Stimulated activated CD4-positive, alpha-beta T cell treated with anti-CD3 and anti-CD28 coated beads, Interleukin-1b, Interleukin-23, amount 100 ng/mL, for 4 hours (primary cell): ENCODE data around the gene TM6SF1.

ENCODE experiments used
- DNase-seq, 2 donors: peaks; one replicate each; pipeline ENCODE4 v3.0.0-alpha.2; 2020; ENCODE audit warnings: low read depth in 2 of 2

The TM6SF1 gene

DNA sequence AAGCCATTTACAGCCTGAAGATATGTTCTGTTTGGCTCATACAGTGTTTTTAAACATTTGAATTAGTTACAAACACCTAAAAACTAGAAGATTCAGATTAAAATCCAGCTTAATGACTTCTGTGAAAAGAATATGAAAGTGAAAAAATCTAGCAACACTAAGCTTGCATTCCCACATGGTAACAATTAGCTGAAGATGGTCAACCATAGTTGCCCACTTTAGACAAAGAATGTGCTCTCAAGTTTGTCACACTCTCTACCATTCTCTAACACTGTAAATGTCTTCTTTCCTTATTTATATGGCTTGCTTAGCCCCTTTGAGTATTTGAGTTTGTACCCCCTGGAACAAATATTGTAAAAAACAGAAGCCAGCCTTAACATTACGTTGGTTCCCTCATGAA lies 67.4 kb downstream of the TM6SF1 start:
- DNase-seq = no peak

DNA sequence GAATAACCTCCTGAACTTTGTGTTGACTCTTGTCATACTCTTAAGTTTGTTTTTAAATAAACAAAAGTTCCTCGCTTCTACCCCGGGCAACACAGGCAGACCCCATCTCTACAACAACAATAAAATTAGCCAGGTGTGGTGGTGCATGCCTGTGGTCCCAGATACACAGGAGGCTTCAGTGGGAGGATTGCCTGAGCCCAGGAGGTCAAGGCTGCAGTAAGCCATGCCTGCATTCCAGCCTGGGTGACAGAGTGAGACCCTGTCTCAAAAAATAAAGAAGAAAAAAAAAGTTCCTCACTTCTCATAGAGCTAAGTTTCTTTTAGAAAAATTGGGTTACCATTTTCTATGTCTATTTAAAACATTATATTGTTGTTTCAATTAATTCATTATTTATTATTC lies 70.9 kb downstream of the TM6SF1 start:
- no peak for DNase-seq

DNA sequence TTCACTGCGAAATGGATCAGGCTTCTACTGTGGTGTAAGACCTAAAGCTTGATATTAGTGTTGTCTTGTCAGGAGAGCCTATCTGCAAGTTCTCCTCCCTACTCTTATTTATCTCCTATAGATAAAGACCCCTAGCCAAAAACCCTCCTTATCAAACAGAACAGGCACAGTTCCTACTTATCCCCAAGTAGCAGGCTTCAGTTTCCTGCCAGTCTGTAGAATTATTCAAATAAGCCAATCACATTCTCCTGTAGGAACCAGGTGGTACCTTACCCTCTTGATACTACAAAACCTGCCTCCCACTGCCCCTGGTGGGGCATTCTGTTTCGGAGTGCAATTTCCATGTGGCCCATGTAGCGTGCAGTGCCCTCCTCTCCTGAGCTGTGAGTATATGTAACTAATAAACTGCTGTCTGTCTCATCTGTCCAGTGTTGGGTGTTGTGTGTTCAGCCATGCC lies 71.5 kb downstream of the TM6SF1 start:
- DNase-seq = no peak

DNA sequence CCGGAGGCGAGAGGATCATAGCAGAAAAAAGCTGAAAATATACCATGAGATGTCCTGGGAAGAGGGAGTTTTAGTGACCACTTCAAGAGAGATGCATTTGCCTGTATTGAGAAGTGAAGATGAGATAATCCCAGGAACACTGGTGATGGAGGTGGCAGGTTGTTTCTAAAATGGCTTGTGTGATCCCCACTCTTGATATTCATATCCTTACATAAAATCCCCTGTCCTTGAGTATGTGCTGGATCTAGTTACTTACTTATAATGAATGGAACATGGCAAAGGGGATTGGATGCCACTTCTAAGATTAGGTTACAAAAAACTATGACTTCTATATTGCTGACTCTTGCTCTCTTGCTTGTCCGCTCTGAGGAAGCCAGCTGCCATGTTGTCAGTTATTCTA lies 78.1 kb downstream of the TM6SF1 start:
- DNase-seq = no peak
